OCI-LY1 (cell line): ENCODE measurements around the gene NTHL1.

Experiments used
- H2AFZ ChIP-seq: fragments of 200-600 bp; sonication (generic), shearing (Covaris generic); 2 replicates; pipeline ENCODE4 v1.6.0; 2014; ENCODE audit warnings: antibody characterized with exemption, mild to moderate bottlenecking, low read length
- H3F3A ChIP-seq: fragments of 200-600 bp; sonication (generic), shearing (Covaris generic); 2 replicates; pipeline ENCODE4 v1.6.0; 2014; ENCODE audit warnings: mild to moderate bottlenecking, antibody characterized with exemption, low read length, moderate library complexity; ENCODE audit not compliant: insufficient read depth
- H3K27ac ChIP-seq: fragments of 200-600 bp; sonication (generic); 2 replicates; pipeline ENCODE4 v1.5.1; 2014; ENCODE audit warnings: low read length, mixed run types, mild to moderate bottlenecking, low read depth; ENCODE audit not compliant: poor library complexity, severe bottlenecking
- H3K27me3 ChIP-seq: fragments of 200-600 bp; sonication (generic); 2 replicates; pipeline ENCODE4 v1.6.0; 2014; ENCODE audit warnings: antibody characterized with exemption, mild to moderate bottlenecking, low read length, moderate library complexity; ENCODE audit not compliant: insufficient read depth
- H3K36me3 ChIP-seq: fragments of 200-600 bp; sonication (generic); 2 replicates; pipeline ENCODE4 v1.6.1; 2014; ENCODE audit warnings: mild to moderate bottlenecking, antibody characterized with exemption, low read length, moderate library complexity, mixed read lengths; ENCODE audit not compliant: insufficient read depth
- H3K4me1 ChIP-seq: fragments of 200-600 bp; sonication (generic); 2 replicates; pipeline ENCODE4 v1.5.1; 2014; ENCODE audit warnings: mild to moderate bottlenecking, low read length, moderate library complexity; ENCODE audit not compliant: insufficient read depth, severe bottlenecking
- H3K4me2 ChIP-seq: fragments of 200-600 bp; sonication (generic), shearing (Covaris generic); 2 replicates; pipeline ENCODE4 v1.6.1; 2014; ENCODE audit warnings: low read length
- H3K4me3 ChIP-seq: fragments of 200-600 bp; sonication (generic); 2 replicates; pipeline ENCODE4 v1.5.1; 2014; ENCODE audit warnings: low read length, low read depth, mild to moderate bottlenecking, mixed read lengths; ENCODE audit not compliant: poor library complexity, severe bottlenecking
- H3K79me2 ChIP-seq: fragments of 200-600 bp; shearing (Covaris generic); 2 replicates; pipeline ENCODE4 v1.6.1; 2016; ENCODE audit warnings: mixed run types, low read length, mixed read lengths; ENCODE audit not compliant: insufficient read depth
- H3K9ac ChIP-seq: fragments of 200-600 bp; sonication (generic), shearing (Covaris generic); 2 replicates; pipeline ENCODE4 v1.6.1; 2014; ENCODE audit warnings: mild to moderate bottlenecking, low read length, mixed read lengths
- H3K9me2 ChIP-seq: fragments of 200-600 bp; sonication (generic), shearing (Covaris generic); 2 replicates; pipeline ENCODE4 v1.6.1; 2014; ENCODE audit warnings: low read depth, mild to moderate bottlenecking, low read length, mixed read lengths
- H3K9me3 ChIP-seq: fragments of 200-600 bp; shearing (Covaris generic); 2 replicates; pipeline ENCODE4 v1.6.1; 2014; ENCODE audit warnings: low read length, mixed read lengths
- H4K20me1 ChIP-seq: fragments of 200-600 bp; sonication (generic), shearing (Covaris generic); 2 replicates; pipeline ENCODE4 v1.6.0; 2016; ENCODE audit warnings: mild to moderate bottlenecking, low read length; ENCODE audit not compliant: insufficient read depth
- EZH2 ChIP-seq: fragments of 200-600 bp; sonication (generic), shearing (Covaris generic); IDR thresholded peaks from 2 replicates; pipeline ENCODE4 v1.8.0; 2017; ENCODE audit warnings: borderline replicate concordance, mixed run types, mild to moderate bottlenecking, antibody characterized with exemption, low read length, moderate library complexity, mixed read lengths
- TF ChIP-seq, protein P1 (sequence below): fragments of 200-600 bp; sonication (generic), shearing (Covaris generic); IDR thresholded peaks from 2 replicates; pipeline ENCODE4 v1.5.1; 2017; ENCODE audit warnings: mild to moderate bottlenecking, antibody characterized with exemption, low read length, moderate library complexity, mixed read lengths

Gene NTHL1

DNA sequence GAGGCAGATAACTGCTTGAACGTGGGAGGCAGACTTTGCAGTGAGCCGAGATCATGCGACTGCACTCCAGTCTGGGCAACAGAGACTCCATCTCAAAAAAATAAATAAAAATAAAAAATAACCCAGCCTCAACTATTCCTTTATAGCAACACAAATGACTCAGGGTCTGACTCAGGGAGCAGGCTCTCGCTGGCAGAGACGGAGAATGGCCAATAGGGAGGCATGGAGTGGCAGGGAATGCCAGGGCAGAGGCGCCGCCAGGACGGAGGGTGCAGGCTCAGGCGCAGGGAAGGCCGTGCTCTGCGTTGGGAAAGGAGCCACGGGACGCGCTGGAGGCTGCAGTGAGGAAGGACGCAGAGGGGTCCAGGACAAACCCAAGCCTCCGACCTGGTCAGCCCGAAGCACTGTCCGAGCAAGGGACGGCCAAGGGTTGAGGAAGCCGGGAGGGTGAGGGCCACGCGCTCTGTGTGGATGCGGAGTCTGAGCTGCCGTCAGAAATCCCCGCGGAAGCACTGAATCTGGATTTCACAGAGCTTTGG is 47.8 kb upstream of the NTHL1 start:
- H3K4me1 ChIP-seq, result peaks cover 5% of the 10 kb centered on the region
- no peaks in the 10 kb centered on the region for H3K36me3 ChIP-seq
- no peak overlapping the region for H3K9ac ChIP-seq
- no peaks in the 10 kb centered on the region for H3K9me3 ChIP-seq
- no peaks in the 10 kb centered on the region for H3K27me3 ChIP-seq
- H3K9me2 ChIP-seq, result no peaks in the 10 kb centered on the region
- H3K79me2 ChIP-seq, result no peaks in the 10 kb centered on the region
- no peaks in the 10 kb centered on the region; the same call in 1 of the 2 replicates for H3F3A ChIP-seq
- no peaks in the 10 kb centered on the region for H4K20me1 ChIP-seq
- H3K4me2 ChIP-seq, result no peak overlapping the region
- H3K4me3 ChIP-seq, result no peak overlapping the region
- no peak overlapping the region for H3K27ac ChIP-seq
- no peak for TF ChIP-seq EZH2
- TF ChIP-seq, protein P1, sequence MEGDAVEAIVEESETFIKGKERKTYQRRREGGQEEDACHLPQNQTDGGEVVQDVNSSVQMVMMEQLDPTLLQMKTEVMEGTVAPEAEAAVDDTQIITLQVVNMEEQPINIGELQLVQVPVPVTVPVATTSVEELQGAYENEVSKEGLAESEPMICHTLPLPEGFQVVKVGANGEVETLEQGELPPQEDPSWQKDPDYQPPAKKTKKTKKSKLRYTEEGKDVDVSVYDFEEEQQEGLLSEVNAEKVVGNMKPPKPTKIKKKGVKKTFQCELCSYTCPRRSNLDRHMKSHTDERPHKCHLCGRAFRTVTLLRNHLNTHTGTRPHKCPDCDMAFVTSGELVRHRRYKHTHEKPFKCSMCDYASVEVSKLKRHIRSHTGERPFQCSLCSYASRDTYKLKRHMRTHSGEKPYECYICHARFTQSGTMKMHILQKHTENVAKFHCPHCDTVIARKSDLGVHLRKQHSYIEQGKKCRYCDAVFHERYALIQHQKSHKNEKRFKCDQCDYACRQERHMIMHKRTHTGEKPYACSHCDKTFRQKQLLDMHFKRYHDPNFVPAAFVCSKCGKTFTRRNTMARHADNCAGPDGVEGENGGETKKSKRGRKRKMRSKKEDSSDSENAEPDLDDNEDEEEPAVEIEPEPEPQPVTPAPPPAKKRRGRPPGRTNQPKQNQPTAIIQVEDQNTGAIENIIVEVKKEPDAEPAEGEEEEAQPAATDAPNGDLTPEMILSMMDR, result no peak
- H2AFZ ChIP-seq, result no peak overlapping the region

DNA sequence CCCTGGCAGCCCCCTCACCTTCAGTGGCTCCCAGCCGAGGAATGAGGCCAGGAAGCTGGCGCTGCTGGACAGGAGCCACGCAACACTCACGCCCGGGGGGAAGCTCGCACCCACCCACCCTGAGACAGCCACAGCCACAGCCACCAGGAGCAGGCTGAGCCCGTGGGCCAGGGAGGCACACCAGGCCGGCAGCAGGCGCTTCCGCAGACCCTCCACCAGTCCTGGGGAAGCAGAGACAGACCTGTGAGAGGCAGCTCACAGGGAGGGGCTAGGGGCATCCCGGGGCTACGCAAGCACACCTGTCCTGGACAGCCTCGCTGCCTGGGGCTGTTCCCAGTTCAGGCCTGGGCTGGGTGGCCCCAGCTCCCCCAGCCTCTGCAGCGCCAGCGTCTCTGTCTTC is 46.2 kb upstream of the NTHL1 start:
- H3K4me1 ChIP-seq, result peaks cover 6% of the 10 kb centered on the region
- H3K36me3 ChIP-seq, result peaks cover 9% of the 10 kb centered on the region; the same call in 1 of the 2 replicates
- H2AFZ ChIP-seq, result no peak overlapping the region
- no peaks in the 10 kb centered on the region; the same call in 1 of the 2 replicates for H3F3A ChIP-seq
- no peaks in the 10 kb centered on the region for H3K9me3 ChIP-seq
- no peaks in the 10 kb centered on the region for H3K27me3 ChIP-seq
- no peak overlapping the region for H3K4me2 ChIP-seq
- no peaks in the 10 kb centered on the region for H3K9me2 ChIP-seq
- H3K79me2 ChIP-seq, result no peaks in the 10 kb centered on the region
- no peak overlapping the region for H3K4me3 ChIP-seq
- H3K9ac ChIP-seq, result no peak overlapping the region
- no peak for TF ChIP-seq EZH2
- TF ChIP-seq, protein P1, result no peak
- H4K20me1 ChIP-seq, result no peaks in the 10 kb centered on the region
- no peak overlapping the region for H3K27ac ChIP-seq

DNA sequence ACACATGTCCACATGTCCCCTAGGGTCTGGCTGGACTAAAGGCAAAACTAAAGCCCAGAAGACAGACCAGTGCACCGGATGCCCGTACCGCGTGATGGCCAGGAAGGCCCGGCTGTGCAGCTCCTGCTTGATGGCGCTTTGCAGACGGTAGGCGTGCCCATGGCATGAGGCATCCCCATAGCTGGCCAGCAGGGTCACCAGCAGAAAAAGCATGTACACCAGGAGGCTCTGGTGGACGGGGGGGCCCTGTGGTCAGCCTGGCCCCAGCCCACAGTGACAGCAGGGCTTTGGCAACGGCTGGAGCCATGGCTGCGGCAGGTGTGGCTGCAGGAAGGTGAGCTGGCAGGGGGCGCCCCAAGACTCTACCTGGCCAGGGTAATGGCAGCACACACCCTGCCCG is 45.2 kb upstream of the NTHL1 start:
- Histone ChIP-seq H3K4me3 (no peak overlapping the region), H3K9ac (no peak overlapping the region), H3K4me2 (no peak overlapping the region), H3F3A (no peaks in the 10 kb centered on the region; the same call in 1 of the 2 replicates), H3K27ac (no peak overlapping the region), H3K4me1 (peaks cover 6% of the 10 kb centered on the region), H3K27me3 (no peaks in the 10 kb centered on the region), H3K36me3 (peaks cover 17% of the 10 kb centered on the region; the same call in 1 of the 2 replicates), H3K9me2 (no peaks in the 10 kb centered on the region), H4K20me1 (no peaks in the 10 kb centered on the region), H3K79me2 (no peaks in the 10 kb centered on the region), H2AFZ (no peak overlapping the region), H3K9me3 (no peaks in the 10 kb centered on the region)
- TF ChIP-seq, protein P1, result no peak
- no peak for TF ChIP-seq EZH2
